ENCODE measurements around the gene VAMP5. TPM values are rescaled to one million over a fixed set of nuclear protein-coding genes. Genes with fewer than 3 reads are reported as not detected.

VAMP5 gene
- total RNA-seq, 1 experiment from 2014 or later, result 0.59 TPM

DNA sequence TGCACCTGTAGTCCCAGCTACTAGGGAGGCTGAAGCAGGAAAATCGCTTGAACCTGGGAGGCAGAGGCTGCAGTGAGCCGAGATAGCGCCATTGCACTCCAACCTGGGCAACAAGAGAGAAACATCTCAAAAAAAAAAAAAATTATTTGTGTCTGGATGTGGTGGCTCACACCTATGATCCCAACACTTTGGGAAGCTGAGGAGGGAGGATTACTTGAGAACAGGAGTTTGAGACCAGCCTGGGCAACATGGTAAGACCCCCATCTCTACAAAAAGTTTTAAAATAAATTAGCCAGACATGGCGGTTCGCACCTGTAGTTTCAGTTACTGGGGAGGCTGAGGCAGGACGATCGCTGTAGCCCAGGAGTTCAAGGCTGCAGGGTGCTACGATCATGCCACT lies 8.5 kb upstream of the VAMP5 start:
- Mint-ChIP-seq H3K27ac (no peak overlapping the region), H3K9me3 (peaks cover 0 to 2% of the 10 kb centered on the region in 2 experiments; a peak in 2 of 5 replicates), H3K4me1 (peaks cover 33% of the 10 kb centered on the region in 2 experiments), H3K27me3 (ENCODE audit: low read depth) (peaks cover 63% of the 10 kb centered on the region), H3K4me3 (no peak overlapping the region), H3K36me3 (ENCODE audit: insufficient read depth in 1 of 3, low read depth in 3 of 3) (no peaks in the 10 kb centered on the region)
- H2BK12ac ChIP-seq (ENCODE audit: insufficient read length, low read depth, low read length), result no peak overlapping the region
- H4K5ac ChIP-seq (ENCODE audit: insufficient read length, low read depth, low read length), result no peak overlapping the region
- no peak overlapping the region for H4K8ac ChIP-seq (replicated peaks; ENCODE audit: insufficient read length, low read depth, low read length)
- no CpG with 5 or more reads among the region's 8 CpGs for WGBS (ENCODE audit: extremely low coverage, insufficient read length, low lambda C conversion rate)
- H3K23me2 ChIP-seq (ENCODE audit: insufficient read length, low read depth, low read length, poor library complexity, severe bottlenecking), result no peaks in the 10 kb centered on the region
- H2BK15ac ChIP-seq (ENCODE audit: low read depth, low read length), result no peak overlapping the region
- H3K4ac ChIP-seq (ENCODE audit: low read depth, low read length), result no peak overlapping the region
- H3K9me3 ChIP-seq (ENCODE audit: control insufficient read depth, low read depth, low read length), result no peaks in the 10 kb centered on the region
- no peaks in the 10 kb centered on the region for H3K79me2 ChIP-seq (ENCODE audit: insufficient read depth, low read length)
- H3K4me2 ChIP-seq (ENCODE audit: insufficient read depth, insufficient read length, low read length), result no peak overlapping the region
- no peak overlapping the region for H2BK20ac ChIP-seq (ENCODE audit: low read depth, low read length, poor library complexity, severe bottlenecking)
- no peak overlapping the region for H3T11ph ChIP-seq (ENCODE audit: low read length)
- no peak overlapping the region for H3K14ac ChIP-seq (ENCODE audit: insufficient read depth, low read length)
- DNase-seq, result no peak
- H2BK5ac ChIP-seq (ENCODE audit: insufficient read length, low read length), result no peak overlapping the region
- H2AFZ ChIP-seq (ENCODE audit: low read length), result no peak overlapping the region
- H3K79me1 ChIP-seq (ENCODE audit: insufficient read depth, low read depth, low read length, poor library complexity, severe bottlenecking), result no peaks in the 10 kb centered on the region
- no peak overlapping the region for H2AK5ac ChIP-seq (ENCODE audit: insufficient read length, low read length)
- H3K23ac ChIP-seq (ENCODE audit: insufficient read length, low read depth, low read length), result no peak overlapping the region
- no peak overlapping the region for H4K91ac ChIP-seq (ENCODE audit: insufficient read length, low read depth, low read length)
- H4K20me1 ChIP-seq (ENCODE audit: control insufficient read depth, insufficient read depth, insufficient read length), result no peaks in the 10 kb centered on the region
- H3K27ac ChIP-seq (ENCODE audit: insufficient read length, low read depth, low read length), result no peak overlapping the region
- no peak overlapping the region for H3K56ac ChIP-seq (ENCODE audit: insufficient read length, low read depth, low read length)
- no peaks in the 10 kb centered on the region; the same call in 1 of the 2 replicates for H3K27me3 ChIP-seq (ENCODE audit: insufficient read depth, low read length)
- no peak overlapping the region for H2BK120ac ChIP-seq (ENCODE audit: low read depth, low read length, poor library complexity, severe bottlenecking)
- TF ChIP-seq, protein P1, sequence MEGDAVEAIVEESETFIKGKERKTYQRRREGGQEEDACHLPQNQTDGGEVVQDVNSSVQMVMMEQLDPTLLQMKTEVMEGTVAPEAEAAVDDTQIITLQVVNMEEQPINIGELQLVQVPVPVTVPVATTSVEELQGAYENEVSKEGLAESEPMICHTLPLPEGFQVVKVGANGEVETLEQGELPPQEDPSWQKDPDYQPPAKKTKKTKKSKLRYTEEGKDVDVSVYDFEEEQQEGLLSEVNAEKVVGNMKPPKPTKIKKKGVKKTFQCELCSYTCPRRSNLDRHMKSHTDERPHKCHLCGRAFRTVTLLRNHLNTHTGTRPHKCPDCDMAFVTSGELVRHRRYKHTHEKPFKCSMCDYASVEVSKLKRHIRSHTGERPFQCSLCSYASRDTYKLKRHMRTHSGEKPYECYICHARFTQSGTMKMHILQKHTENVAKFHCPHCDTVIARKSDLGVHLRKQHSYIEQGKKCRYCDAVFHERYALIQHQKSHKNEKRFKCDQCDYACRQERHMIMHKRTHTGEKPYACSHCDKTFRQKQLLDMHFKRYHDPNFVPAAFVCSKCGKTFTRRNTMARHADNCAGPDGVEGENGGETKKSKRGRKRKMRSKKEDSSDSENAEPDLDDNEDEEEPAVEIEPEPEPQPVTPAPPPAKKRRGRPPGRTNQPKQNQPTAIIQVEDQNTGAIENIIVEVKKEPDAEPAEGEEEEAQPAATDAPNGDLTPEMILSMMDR (conservative IDR thresholded peaks at IDR 0.05), result no peak
- peaks cover 3% of the 10 kb centered on the region; the same call in 1 of the 2 replicates for H3K4me1 ChIP-seq (ENCODE audit: insufficient read depth, low read length)
- no peak overlapping the region for H3K18ac ChIP-seq (ENCODE audit: insufficient read length, low read depth, low read length)
- H3K9ac ChIP-seq (ENCODE audit: extremely low read depth, insufficient read length, low read length), result no peak overlapping the region

Data from H9 (cell line).